HL-60/S4 treated with phorbol 12-myristate 13-acetate at 8.2 ng/mL for 4 days and 3 days (cell line): ENCODE measurements around the gene IFNGR1.
"Not testable (repeated sequence)": the region's sequence is repeated elsewhere in the genome, so short reads cannot be mapped to it uniquely, and the experiment has no call there.

Experiments used
- in situ Hi-C: fragments of 300-500 bp; cut with MboI; formaldehyde crosslinking; loops from 2 replicates; pipeline ENCODE4 v1.15.0; 2022; ENCODE audit warnings: low sequenced_read_pairs

The IFNGR1 gene

DNA sequence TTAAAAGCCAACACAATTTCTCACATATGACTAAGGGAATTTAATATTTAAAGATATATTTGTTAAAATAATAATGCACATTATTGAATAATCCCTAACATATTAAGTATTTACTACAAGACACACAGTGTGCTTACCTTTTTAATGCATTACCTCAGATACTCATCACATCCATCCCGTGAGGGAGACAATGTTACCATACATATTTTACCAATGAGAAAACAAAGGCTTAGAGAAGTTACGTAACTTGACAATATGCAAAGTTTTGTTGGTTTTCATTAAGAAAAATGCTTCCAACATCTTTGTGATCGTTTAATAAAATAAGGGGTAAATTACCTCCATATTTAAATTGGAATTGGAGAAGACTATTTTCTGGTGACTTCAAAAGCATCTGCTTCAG, 4.3 kb downstream of the IFNGR1 start:
- in situ Hi-C loops, result loop anchor here (10.0 kb wide), 1 partner anchor 100 kb away; no protein-coding TSS in a partner anchor

DNA sequence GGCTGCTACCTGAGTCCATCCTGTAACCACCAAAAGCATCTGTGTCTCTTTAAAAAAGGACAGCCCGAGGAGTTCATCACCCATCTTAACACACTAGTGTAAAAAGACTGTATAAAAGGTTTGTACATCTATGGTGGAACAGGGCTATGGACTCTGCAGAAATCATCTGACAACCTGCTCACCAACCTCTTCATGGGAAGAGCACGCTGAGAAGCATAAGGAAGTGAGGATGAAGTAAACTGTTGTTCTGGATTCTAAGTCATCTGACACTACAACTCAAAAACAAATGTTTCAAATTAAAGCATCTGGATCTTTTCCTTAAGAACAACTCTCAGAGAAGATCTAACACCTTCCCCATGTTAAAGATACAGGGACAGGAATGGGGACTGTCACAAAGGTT, 5.4 kb downstream of the IFNGR1 start:
- in situ Hi-C loops, result loop anchor here (10.0 kb wide), 1 partner anchor 101 kb away; no protein-coding TSS in a partner anchor

DNA sequence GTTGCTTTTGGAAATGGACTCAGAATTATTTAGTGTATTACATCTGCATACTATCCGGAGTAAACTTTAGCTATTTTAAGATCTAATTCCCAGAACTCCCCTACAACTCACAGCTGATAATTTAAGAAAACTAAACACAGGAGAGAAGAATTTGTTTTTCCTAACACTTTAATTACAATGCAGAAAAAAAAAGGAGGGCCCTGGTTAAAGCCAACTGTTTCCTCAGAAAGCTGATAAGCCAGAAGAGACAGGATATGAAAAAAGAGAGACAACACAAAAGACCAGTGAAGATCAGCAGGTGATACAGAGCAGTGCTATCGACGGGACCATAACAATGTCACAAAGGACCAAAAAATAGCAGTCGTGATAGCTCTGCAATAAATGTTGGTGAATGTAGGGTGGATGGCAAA, 5.8 kb downstream of the IFNGR1 start:
- in situ Hi-C loops, result loop anchor here (10.0 kb wide), 1 partner anchor 101 kb away; no protein-coding TSS in a partner anchor

DNA sequence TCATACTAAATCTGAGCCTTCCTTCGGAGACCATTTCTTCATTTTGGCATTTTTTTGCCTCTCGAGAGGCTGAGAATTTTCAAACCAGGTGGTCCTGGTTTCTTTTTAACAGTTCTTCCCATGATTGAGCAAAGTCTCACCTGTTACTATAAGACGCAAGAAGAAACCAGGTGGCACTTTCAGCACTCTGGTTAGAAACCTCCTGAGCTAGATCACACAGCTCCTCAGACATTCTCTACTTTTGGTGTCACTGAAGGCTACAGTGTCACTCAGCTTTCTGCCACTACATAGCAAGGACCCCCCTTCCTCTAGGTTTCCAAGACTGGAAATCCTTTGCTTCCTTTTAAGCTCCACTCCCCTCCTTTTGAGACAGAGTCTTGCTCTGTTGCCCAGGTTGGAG, 7.3 kb downstream of the IFNGR1 start:
- in situ Hi-C loops, result loop anchor here (10.0 kb wide), 1 partner anchor 103 kb away; no protein-coding TSS in a partner anchor

DNA sequence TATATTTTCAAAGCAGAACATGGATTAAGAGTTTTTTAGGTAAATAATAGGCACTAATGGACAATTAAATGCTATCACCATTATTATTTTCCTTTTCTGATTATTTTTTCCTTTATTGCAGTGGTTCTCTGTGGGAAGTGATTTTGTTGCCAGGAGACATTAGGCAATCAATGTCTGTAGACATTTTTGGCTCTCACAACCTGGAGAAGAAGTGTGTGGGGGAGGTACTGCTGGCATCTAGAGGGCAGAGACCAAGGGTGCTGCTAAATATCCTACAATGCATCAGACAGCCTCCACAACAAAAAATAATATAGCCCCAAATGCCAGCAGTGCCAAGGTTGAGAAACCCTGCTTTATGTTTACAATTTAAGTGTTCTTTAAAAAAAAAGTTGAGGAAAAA, 8.3 kb downstream of the IFNGR1 start:
- in situ Hi-C loops, result loop anchor here (10.0 kb wide), 1 partner anchor 104 kb away; no protein-coding TSS in a partner anchor

DNA sequence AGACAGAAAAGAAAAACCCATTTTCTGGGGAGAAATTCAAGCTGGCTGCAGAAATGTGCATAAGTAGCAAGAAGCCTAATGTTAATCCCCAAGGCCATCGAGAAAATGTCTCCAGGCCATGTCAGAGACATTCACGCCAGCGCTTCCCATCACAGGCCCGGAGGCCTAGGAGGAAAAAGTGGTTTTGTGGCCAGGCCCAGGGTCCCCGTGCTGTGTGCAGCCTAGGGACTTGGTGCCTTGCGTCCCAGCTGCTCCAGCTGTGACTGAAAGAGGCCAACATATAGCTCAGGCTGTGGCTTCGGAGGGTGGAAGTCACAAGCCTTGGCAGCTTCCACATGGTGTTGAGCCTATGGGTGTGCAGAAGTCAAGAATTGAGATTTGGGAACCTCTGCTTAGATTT, 10.9 kb downstream of the IFNGR1 start:
- in situ Hi-C loops, result no loop called here

DNA sequence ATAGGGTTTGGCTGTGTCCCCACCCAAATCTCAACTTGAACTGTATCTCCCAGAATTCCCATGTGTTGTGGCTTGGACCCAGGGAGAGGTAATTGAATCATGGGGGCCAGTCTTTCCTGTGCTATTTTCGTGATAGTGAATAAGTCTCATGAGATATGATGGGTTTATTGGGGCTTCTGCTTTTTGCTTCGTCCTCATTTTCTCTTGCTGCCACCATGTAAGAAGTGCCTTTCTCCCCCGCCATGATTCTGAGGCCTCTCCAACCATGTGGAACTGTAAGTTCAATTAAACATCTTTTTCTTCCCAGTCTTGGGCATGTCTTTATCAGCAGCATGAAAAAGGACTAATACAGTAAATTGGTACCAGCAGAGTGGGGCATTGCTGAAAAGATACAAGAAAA, 11.7 kb downstream of the IFNGR1 start:
- in situ Hi-C loops, result not testable (repeated sequence)

DNA sequence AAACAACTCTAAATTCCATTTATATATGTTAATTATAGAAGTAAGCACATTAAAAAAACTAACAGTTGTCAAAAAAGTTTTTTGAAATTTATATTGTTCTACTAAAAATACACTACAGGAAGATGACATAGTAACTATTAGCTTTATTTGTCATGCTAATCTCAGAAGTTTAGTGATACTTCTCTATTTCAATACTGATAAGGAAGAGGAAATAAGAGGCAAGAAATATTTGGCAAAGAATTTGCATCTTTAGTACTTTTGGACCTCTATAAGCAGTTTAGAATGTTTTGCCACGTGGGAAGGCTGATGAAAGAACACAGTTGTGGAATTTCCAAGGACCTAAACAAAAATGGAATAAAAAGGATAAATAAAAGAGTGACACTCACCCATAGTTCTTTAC, 12.6 kb downstream of the IFNGR1 start:
- in situ Hi-C loops, result no loop called here

DNA sequence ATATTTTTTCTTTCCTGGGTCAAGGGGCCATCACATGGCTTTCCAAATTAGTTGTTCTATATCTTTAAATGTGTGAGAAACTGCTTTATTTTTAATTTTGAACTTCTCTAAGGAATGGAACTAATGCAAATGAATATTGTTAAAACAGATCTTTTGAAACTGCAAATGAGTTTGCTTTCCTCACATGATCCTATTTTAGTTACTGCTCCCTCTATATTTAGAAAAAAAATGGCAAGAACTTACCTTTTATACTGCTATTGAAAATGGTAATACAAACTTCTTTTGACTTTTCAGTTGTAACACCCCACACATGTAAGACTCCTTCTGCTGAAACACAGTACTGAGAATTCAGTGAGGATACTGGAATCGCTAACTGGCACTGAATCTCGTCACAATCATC, 15.9 kb downstream of the IFNGR1 start:
- in situ Hi-C loops, result no loop called here

DNA sequence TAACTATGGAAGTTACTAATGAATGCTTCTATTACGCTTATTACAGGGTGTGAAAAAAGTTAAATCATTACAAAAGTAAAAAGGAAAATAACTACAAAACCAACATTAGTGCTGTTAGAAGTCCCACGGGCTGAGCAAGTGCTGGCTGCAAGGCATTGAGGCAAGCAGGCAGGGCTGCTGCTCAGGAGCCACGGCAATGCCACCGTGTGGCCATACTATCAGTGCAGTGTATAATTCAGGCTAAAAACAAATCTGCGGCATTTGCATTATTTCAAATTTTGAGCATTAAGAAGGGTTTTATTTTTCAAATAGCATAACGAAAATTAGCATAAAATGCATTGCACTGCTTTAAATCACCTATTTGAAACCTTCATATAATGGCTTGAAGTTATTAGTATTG, 17.1 kb downstream of the IFNGR1 start:
- in situ Hi-C loops, result no loop called here

DNA sequence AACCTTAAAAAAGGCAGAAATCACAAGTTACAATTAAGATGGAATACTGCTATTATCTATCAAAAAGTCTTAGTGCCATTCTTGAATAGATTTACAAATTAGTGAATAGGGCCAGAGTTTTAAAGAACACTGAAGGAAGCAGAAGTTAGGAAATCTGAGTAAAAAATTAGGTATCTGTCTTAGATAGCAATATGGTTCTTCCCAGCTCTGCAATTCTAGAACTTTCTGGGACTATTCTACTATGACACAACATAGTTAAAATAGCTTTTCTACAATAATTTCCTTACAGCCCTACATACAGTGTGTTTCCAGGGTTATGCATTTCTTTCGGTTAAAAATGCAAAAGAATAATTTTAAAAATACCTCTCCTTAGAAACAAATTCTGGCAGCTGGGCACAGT, 18.2 kb downstream of the IFNGR1 start:
- in situ Hi-C loops, result no loop called here

DNA sequence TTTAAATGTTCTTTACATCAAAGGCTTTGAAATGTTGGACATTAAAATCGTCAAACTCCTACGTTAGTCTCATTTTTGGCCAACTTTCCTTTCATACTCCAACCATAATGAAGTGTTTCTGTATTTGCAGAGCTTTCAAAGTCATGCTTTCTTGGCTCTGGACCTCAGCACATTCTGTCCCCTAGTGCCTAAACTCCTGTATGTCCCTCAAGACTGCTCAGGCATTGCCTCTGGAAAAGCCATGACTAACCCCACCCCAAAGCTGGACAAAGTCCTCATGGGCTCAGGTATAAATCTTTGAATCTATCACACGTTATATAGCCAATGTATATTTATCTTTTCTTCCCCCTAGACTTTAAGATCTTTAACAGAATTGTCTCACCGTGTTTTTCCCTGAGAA, 18.9 kb downstream of the IFNGR1 start:
- in situ Hi-C loops, result no loop called here

DNA sequence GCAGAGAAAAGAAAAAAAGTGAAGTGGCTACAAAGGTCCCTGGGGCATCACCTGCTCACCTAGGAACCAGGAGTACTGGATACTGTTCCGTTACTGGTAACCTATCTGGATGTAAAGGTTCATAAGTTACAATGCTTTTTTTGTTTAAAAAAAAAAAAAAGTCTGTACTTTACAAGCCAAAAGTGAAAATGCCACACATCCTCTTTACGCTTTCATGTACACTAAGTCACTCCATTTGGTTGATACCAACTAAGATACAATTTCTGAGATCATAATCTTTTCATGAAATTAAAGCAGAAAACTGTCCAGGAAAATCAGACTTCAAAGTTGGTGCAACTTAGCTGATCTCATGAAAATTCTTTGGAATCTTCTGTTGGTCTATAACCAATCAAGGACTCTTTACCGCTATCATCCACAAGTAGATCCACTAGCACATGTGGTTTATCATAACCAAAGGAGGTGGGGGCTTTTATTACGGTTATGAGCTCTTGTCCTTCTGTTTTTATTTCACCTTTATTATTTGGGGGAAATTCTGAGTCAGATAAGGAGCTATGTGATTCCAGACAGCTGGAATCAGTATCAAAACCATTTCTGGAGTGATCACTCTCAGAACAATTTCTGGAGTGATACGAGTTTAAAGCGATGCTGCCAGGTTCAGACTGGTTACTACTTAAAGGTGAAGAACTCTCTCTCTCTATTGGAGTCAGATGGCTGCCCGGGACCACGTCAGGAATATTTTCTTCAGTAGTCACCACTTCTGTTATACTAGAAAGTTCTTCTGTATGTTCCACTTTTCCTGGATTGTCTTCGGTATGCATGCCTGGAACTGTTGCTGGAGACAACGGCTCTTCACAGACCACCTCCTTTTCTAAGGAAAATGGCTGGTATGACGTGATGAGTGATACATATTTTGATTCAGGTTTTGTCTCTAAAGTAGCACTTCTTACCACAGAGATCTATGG, 21.2 kb downstream of the IFNGR1 start:
- in situ Hi-C loops, result no loop called here

DNA sequence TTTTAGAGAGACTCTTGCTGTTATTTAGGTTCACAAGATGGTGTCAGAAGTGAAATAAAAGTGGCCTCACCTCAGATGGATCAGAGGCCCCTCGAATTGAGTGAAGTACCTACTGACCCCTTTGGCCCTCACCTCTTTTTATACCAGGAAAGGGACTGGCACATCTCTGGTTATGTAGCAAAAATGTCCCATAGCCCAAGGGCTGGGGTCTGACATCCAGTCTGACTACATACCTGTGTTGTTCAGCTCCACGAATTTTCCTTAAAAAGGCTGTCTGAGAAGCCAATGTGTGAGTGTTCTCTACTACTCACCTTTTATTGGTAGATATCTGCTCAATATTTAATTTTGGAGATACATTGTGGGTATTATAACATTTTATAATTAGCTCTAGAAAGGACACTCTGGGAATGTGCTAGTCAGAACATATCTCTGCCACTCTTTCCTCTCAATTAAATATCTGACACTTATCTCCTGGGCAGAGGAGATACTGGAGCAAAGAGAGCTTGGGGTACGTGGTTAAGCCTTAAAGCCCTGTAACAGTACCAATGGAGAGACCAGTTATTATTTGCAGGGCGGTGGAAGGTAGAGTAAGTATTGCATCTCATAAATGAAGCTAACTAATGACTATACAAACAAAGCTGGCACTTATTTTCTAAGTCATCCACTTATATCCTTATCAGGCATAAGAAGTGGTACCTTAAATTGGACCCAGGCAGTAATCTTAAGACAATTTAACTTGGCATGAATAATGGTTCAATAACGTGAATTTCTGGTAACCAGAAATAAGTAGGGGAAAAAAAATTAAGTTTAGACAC, 25.7 kb downstream of the IFNGR1 start:
- in situ Hi-C loops, result no loop called here

DNA sequence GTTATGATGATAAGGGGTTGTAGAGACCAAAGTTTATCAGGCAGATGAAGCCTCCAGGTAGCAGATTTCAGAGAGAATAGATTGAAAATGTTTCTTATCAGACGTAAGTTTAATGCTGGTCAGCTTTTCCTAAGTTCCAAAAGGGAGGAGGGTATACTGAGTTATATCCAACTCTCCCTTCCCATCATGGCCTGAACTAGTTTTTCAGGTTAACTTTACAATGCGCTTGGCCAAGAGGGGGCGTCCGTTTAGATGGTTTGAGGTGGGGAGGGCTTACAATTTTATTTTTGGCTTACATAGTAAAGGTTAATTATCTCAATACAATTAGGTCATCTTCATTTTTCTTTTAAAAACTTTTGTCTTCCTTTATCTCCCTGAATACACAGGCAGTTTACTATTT, 26.4 kb downstream of the IFNGR1 start:
- in situ Hi-C loops, result no loop called here

DNA sequence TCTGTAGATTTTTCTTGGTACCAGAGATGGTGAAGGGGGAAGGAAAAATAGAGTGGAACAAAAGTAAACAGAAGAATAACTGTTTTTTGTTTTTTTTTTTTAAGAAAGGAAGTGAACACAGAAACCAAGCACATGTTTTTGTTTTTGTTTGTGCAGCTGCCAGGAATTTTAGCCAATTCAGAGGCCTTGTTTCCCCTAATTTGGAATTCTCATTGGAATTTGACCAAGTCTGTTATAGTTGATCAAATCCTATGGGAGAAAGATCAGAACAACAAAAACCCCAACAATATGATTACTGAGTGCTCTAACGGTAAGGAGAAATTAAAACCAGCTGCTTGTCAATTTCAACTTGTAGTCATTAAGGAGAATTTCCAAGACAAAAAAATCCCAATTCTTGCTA, 27.5 kb downstream of the IFNGR1 start:
- in situ Hi-C loops, result no loop called here

DNA sequence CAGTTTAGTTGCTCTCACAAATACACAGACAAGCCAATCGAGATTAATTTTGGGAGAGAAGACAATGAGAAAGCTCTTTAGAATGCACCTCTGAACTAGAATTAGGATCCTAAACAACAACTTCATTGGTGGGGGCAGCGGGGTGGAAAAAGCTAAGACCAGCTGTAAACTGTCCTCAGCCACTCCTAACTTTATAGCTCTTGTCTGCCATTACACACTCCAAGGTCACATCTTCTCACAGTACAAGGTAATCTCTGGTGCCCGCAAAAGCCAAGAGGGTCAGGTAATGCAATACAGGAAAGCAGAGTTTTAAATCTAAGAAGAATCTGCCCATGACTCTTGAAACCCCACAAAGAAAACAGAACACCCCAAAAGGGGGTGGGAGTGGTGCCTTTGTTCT, 27.9 kb downstream of the IFNGR1 start:
- in situ Hi-C loops, result no loop called here

DNA sequence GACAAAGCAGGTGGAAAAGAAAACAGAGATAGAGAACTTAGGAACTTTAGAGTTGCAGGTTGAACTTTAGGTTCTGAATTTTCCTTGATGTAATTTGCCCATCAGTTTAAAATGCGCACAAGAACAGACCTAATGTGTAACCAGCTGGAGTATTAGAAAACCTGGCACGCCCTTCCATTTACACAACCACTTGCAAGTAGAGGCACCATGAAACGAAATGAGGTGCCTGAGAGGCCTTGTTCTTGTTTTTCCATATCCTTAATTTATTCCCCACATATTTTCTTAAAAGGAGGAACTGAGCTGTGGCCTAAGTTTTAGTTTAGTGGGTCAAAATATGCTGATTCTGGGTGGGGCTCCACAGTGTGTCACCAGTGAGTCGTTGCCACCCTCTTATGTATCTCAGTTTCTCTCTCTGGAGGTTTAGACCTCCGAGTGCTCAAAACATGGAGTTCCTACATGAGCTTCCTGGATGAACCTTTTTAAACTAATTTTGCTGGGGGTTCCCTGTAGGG, 28.5 kb downstream of the IFNGR1 start:
- in situ Hi-C loops, result no loop called here

DNA sequence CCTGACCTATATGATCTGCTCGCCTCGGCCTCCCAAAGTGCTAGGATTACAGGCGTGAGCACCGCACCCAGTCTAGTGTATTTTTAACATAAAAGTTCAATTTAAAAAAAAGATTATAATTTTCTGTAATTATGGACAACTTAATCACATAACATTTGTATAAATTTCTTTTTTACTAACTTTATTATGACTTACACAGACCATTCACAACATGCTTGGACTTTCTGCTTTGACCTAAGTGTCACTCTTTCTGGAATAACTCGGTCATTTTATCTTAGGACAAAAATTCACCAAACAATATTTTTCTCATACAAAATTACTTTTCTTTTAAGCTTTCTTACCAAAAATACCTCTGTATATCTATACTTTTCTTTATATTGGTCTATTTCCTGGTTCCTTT, 30.3 kb downstream of the IFNGR1 start:
- in situ Hi-C loops, result no loop called here

DNA sequence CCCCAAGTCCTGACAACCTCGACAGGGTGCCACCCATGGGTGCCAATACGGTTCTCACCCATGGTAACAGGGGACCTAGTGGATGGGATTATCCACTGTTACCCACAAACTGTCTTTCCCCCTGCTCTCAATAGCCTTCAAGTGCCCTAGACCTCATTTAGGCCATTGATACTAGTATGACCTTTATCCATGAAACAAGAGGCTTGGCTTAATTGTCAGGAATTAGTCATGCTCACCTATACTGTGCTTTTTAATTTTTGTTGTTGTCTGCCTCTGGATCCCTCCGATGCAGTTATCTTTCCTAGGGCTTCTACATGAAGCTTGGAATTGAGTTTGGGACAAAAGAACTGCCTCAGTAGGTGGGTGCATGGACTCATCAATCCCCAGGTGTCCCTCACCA, 33.9 kb downstream of the IFNGR1 start:
- in situ Hi-C loops, result no loop called here

DNA sequence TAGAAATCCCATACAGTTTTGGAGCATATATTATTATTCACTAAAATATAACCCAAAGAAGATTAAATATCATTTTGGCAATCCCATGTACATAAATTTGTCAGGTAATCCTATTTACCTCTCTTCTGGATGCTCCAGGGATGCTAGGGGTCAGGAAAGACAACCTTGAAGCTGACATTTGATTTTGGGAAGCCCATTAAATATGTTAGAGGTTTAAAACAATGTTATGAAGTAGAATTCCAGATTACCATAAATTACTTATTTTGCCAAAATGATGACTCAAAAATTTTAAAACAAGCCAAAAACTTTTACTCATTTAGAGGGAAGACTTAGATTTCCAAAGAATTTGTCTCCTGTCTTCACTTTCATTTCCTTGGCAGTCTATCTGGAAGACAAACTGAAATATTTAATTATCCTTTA, 36.5 kb downstream of the IFNGR1 start:
- in situ Hi-C loops, result no loop called here
